ENCODE results near the gene DEAF1.

DNA sequence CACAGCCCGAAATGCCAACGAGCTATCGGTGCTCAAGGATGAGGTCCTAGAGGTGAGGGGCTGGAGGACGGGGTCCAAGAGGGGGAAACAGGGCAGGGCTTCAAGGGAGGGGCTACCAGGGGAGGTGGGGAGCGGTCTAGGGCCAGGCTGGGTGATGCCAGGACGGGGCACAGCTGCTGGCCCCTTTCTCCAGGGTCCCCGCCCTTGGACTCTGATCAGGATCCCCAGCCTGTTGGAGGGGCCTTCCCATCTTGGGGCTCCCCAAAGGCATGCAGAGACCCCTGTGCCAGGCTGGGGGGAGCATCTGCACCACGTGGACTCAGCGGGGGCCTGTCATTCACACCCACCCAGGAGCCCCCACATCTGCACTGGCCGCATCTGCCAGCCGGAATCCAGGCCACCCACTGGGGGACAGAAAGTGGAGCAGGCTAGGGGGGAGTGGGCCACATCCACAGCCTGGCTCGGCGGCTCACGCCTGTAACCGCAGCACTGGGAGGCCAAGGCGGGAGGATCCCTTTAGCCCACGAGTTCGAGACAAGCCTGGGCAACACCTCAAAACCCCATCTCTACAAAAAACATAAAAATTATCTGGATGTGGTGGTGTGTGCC is 29.9 kb upstream of the DEAF1 start:
- TF ChIP-seq, protein P1, sequence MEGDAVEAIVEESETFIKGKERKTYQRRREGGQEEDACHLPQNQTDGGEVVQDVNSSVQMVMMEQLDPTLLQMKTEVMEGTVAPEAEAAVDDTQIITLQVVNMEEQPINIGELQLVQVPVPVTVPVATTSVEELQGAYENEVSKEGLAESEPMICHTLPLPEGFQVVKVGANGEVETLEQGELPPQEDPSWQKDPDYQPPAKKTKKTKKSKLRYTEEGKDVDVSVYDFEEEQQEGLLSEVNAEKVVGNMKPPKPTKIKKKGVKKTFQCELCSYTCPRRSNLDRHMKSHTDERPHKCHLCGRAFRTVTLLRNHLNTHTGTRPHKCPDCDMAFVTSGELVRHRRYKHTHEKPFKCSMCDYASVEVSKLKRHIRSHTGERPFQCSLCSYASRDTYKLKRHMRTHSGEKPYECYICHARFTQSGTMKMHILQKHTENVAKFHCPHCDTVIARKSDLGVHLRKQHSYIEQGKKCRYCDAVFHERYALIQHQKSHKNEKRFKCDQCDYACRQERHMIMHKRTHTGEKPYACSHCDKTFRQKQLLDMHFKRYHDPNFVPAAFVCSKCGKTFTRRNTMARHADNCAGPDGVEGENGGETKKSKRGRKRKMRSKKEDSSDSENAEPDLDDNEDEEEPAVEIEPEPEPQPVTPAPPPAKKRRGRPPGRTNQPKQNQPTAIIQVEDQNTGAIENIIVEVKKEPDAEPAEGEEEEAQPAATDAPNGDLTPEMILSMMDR (IDR thresholded peaks at IDR 0.05), result no peak
- no peak for TF ChIP-seq POLR2A (IDR thresholded peaks at IDR 0.05)

Measured in body of pancreas (tissue), 4 donors.